GM06990 (cell line): Measurements from ENCODE around the gene MEX3C.

Experiments
- DNase-seq: peaks from one replicate; pipeline ENCODE4 v3.0.0-alpha.2; 2011; ENCODE audit not compliant: insufficient read length; ENCODE audit errors: extremely low read depth
- H3K27me3 ChIP-seq: replicated peaks from 2 replicates; pipeline ENCODE4 v1.6.0; 2011; ENCODE audit warnings: low read length; ENCODE audit not compliant: control insufficient read depth, insufficient read depth
- H3K36me3 ChIP-seq: 2 replicates; pipeline ENCODE4 v1.5.1; 2011; ENCODE audit warnings: low read length; ENCODE audit not compliant: control insufficient read depth, insufficient read depth
- H3K4me3 ChIP-seq: replicated peaks from 2 replicates; pipeline ENCODE4 v1.5.1; 2011; ENCODE audit warnings: low read depth, mild to moderate bottlenecking, control low read depth, low read length
- TF ChIP-seq, protein P1 (sequence below): IDR thresholded peaks from 2 replicates; pipeline ENCODE4 v1.5.1; 2011; ENCODE audit warnings: low read length, control low read depth, mild to moderate bottlenecking, inconsistent platforms; ENCODE audit not compliant: insufficient read depth, poor library complexity, severe bottlenecking

MEX3C gene

DNA sequence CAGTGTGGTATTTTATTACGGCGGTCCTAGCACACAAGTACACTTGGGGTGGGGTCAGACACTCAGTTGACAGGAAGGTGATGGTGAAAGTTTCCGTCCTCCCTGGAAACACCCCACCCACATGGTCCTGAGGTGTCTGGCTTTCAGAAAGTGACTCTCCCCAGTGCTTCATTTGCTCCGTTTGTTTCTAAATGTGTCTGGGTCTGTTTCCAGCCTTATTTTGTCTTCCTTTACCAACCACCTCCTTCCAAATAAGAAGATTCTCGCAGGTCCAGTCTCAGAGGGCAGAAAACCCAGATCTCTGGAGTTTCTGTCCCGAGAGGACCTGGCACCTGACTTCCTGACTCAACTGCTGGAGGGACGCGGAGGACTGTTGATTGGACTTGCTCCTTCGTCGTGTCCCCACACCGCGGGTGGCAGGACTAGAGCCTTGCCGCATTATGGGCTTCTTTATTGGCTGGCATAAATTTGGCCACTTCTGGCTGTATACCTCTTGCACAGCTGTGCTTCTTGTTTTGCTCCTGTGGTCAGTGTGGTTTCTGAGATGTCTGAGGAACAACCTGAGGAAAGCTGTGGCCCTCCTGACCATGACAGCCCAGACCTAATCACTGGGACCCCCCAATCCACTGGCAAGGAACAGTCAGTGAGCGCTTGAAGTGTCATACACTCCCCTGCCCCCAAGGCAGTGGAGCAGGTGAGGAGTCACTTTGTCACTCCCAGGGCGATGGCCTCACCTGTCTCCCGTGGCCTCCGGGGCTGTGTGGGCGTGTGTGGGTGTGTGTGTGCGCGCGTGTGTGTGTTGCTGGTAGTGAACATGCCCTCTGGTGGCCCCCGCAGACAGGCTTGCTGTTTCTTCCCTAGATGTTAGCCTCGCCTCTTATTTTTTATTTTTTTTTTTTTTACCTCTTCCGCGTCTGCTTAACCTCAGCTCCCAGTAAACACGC, 45.6 kb downstream of the MEX3C start:
- Histone ChIP-seq H3K4me3 (peak overlapping the region; percentile 47), H3K36me3 (no peaks in the 10 kb centered on the region), H3K27me3 (no peaks in the 10 kb centered on the region)
- TF ChIP-seq, protein P1, sequence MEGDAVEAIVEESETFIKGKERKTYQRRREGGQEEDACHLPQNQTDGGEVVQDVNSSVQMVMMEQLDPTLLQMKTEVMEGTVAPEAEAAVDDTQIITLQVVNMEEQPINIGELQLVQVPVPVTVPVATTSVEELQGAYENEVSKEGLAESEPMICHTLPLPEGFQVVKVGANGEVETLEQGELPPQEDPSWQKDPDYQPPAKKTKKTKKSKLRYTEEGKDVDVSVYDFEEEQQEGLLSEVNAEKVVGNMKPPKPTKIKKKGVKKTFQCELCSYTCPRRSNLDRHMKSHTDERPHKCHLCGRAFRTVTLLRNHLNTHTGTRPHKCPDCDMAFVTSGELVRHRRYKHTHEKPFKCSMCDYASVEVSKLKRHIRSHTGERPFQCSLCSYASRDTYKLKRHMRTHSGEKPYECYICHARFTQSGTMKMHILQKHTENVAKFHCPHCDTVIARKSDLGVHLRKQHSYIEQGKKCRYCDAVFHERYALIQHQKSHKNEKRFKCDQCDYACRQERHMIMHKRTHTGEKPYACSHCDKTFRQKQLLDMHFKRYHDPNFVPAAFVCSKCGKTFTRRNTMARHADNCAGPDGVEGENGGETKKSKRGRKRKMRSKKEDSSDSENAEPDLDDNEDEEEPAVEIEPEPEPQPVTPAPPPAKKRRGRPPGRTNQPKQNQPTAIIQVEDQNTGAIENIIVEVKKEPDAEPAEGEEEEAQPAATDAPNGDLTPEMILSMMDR = peak; percentile 48
- peak; percentile 69 for DNase-seq

GRCh38 chr18:51151185-51151567, 46.3 kb downstream of the MEX3C start:
- DNase-seq = no peak
- H3K27me3 ChIP-seq = no peaks in the 10 kb centered on the region
- TF ChIP-seq, protein P1 = no peak
- no peak overlapping the region for H3K4me3 ChIP-seq
- H3K36me3 ChIP-seq = no peaks in the 10 kb centered on the region

GRCh38 chr18:51150113-51150700, 47.3 kb downstream of the MEX3C start:
- no peaks in the 10 kb centered on the region for H3K27me3 ChIP-seq
- DNase-seq = no peak
- no peaks in the 10 kb centered on the region for H3K36me3 ChIP-seq
- no peak overlapping the region for H3K4me3 ChIP-seq
- TF ChIP-seq, protein P1 = no peak

GRCh38 chr18:51149670-51150069, 47.8 kb downstream of the MEX3C start:
- Histone ChIP-seq H3K27me3 (no peaks in the 10 kb centered on the region), H3K4me3 (no peak overlapping the region), H3K36me3 (no peaks in the 10 kb centered on the region)
- no peak for DNase-seq
- TF ChIP-seq, protein P1 = no peak

DNA sequence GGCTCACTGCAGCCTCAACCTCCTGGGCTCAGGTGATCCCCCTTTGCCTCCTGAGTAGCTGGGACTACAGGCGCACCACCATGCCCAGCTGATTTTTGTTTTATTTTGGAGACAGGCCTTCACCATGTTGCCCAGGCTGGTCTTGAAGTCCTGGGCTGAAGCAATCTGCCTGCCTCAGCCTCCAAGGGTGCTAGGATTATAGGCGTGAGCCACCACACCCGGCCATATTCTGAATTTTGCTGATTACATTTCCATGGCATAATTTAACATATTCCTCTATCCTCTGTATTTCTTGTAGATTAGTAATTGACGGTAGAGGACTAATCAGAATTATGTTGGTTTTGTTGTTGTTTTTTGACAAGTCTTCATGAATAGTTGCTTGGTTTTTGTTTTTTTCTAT, 50.6 kb downstream of the MEX3C start:
- Histone ChIP-seq H3K36me3 (no peaks in the 10 kb centered on the region), H3K27me3 (no peaks in the 10 kb centered on the region), H3K4me3 (no peak overlapping the region)
- DNase-seq = no peak
- TF ChIP-seq, protein P1 = no peak
